ENCODE measurements around the gene RAP1GDS1.
"Not testable (repeated sequence)": the region's sequence is repeated elsewhere in the genome, so short reads cannot be mapped to it uniquely, and the experiment has no call there.

RAP1GDS1 gene

GRCh38 chr4:98448908-98449307, 187.7 kb downstream of the RAP1GDS1 start:
- H3K4me3 Mint-ChIP-seq, result no peak overlapping the region
- no peak for DNase-seq (ENCODE audit: low spot score in 2 of 2)

DNA sequence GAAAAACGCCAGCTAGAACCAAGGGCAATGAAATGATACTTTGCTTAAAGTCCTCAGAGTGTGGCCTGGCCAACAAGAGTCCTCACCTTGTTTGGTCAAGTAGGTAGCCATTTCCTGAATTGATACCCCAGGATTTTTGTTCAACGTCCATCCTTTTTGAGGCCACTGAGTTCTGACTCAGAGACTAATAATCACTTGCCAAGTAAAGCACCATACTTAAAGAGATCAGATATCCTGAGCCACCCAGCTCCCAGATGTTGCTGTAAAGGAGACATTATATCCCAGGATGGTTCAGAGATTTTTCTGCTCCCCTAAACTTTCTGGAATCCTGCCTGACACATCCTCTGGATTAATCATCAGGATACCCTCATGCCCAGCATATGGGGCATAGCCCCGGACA, 190.9 kb downstream of the RAP1GDS1 start:
- Mint-ChIP-seq H3K36me3 (peaks cover 7% of the 10 kb centered on the region), H3K27me3 (no peaks in the 10 kb centered on the region), H3K9me3 (peaks cover 2% of the 10 kb centered on the region), H3K27ac (no peak overlapping the region), H3K4me1 (peaks cover 24% of the 10 kb centered on the region), H3K4me3 (no peak overlapping the region)
- no peak for DNase-seq (ENCODE audit: low spot score in 2 of 2)
- no peak for ATAC-seq (ENCODE audit: low read depth)

More at GRCh38 chr4:98448908-98449307, 187.7 kb downstream of the RAP1GDS1 start:
- Mint-ChIP-seq H3K9me3 (peaks cover 2% of the 10 kb centered on the region), H3K4me1 (peaks cover 34% of the 10 kb centered on the region), H3K36me3 (peaks cover 6% of the 10 kb centered on the region), H3K27ac (no peak overlapping the region), H3K27me3 (no peaks in the 10 kb centered on the region)
- ATAC-seq (ENCODE audit: low read depth), result no peak

DNA sequence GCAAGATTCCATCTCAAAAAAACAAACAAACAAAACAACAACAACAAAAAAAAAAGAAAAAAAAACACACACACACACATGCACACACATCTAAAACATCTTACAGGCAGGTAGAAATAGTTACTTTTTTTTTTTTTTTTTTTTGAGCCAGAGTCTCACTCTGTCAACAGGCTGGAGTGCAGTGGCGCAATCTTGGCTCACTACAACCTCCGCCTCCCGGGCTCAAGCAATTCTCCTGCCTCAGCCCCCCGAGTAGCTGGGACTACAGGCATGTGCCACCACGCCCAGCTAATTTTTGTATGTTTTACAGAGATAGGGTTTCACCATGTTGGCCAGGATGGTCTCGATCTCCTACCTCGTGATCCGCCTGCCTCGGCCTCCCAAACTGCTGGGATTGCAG, 196.2 kb downstream of the RAP1GDS1 start:
- not testable (repeated sequence) for H3K4me3 Mint-ChIP-seq; H3K9me3 Mint-ChIP-seq; H3K4me1 Mint-ChIP-seq; H3K27me3 Mint-ChIP-seq; H3K27ac Mint-ChIP-seq; DNase-seq (ENCODE audit: low spot score in 2 of 2); H3K36me3 Mint-ChIP-seq; ATAC-seq (ENCODE audit: low read depth)

DNA sequence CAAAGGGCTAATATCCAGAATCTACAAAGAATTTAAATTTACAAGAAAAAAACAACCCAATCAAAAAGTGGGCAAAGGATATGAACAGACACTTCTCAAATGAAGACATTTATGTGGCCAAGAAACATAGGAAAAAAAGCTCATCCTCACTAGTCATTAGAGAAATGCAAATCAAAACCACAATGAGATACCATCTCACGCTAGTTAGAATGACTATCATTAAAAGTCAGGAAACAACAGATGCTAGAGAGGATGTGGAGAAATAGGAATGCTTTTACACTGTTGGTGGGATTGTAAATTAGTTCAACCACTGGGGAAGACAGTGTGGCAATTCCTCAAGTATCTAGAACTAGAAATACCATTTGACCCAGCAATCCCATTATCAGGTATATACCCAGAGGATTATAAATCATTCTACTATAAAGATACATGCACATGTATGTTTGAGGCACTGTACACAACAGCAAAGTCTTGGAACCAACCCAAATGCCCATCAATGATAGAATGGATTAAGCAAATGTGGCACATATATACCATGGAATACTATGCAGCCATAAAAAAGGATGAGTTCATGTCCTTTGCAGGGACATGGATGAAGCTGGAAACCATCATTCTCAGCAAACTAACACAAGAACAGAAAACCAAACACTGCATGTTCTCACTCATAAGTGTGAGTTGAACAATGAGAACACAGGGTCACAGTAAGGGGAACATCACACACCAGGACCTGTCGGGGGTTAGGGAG, 200.1 kb downstream of the RAP1GDS1 start:
- not testable (repeated sequence) for H3K9me3 Mint-ChIP-seq; H3K27me3 Mint-ChIP-seq; DNase-seq (ENCODE audit: low spot score in 2 of 2); H3K27ac Mint-ChIP-seq; H3K36me3 Mint-ChIP-seq; H3K4me3 Mint-ChIP-seq; ATAC-seq (ENCODE audit: low read depth); H3K4me1 Mint-ChIP-seq

GRCh38 chr4:98462487-98462886, 201.3 kb downstream of the RAP1GDS1 start:
- Mint-ChIP-seq H3K36me3 (no peaks in the 10 kb centered on the region), H3K27me3 (no peaks in the 10 kb centered on the region), H3K9me3 (no peaks in the 10 kb centered on the region), H3K27ac (no peak overlapping the region), H3K4me1 (peaks cover 2% of the 10 kb centered on the region), H3K4me3 (no peak overlapping the region)
- ATAC-seq (ENCODE audit: low read depth) (no peak), DNase-seq (ENCODE audit: low spot score in 2 of 2) (no peak)

- H3K4me1 Mint-ChIP-seq, result peaks cover 4% of the 10 kb centered on the region
- ATAC-seq (ENCODE audit: low read depth) (no peak), DNase-seq (ENCODE audit: low spot score in 2 of 2) (no peak)
- peaks cover 3% of the 10 kb centered on the region for H3K36me3 Mint-ChIP-seq
- H3K27me3 Mint-ChIP-seq, result no peaks in the 10 kb centered on the region
- H3K27ac Mint-ChIP-seq, result no peak overlapping the region
- no peak overlapping the region for H3K4me3 Mint-ChIP-seq
- no peaks in the 10 kb centered on the region for H3K9me3 Mint-ChIP-seq
Measured at GRCh38 chr4:98466868-98467599, 205.8 kb downstream of the RAP1GDS1 start.

DNA sequence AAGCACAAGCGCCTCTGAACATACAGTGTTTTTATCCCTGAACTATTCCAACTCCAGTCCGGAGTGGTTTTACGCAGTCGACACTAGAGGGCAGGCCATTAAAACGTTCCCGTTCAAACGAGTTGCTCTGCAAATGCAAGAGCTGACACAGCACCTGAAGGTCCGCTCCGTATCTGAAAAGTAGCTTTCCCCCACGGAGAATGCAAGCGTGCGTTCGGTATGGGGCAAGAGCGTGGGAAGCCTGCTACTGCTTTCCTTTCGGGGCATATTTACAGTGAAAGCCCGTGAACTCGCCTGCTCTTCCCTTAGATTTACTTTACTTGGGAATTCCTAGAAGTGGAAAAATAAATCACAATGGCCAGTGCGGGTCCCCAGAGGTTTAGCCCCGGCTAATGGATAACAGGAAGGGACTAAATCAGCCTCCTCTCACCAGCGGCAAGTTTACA, 206.5 kb downstream of the RAP1GDS1 start:
- no peaks in the 10 kb centered on the region for H3K9me3 Mint-ChIP-seq
- ATAC-seq (ENCODE audit: low read depth) (peak; percentile 96), DNase-seq (ENCODE audit: low spot score in 2 of 2) (peak; percentile 46 to 59)
- no peaks in the 10 kb centered on the region for H3K27me3 Mint-ChIP-seq
- H3K27ac Mint-ChIP-seq, result no peak overlapping the region
- H3K4me1 Mint-ChIP-seq, result peaks cover 4% of the 10 kb centered on the region
- H3K36me3 Mint-ChIP-seq, result peaks cover 6% of the 10 kb centered on the region
- peak overlapping the region; percentile 79 for H3K4me3 Mint-ChIP-seq

- DNase-seq (ENCODE audit: low spot score in 2 of 2) (no peak), ATAC-seq (ENCODE audit: low read depth) (no peak)
- Mint-ChIP-seq H3K4me1 (peaks cover 4% of the 10 kb centered on the region), H3K4me3 (no peak overlapping the region), H3K36me3 (peaks cover 8% of the 10 kb centered on the region), H3K27me3 (no peaks in the 10 kb centered on the region), H3K27ac (no peak overlapping the region), H3K9me3 (no peaks in the 10 kb centered on the region)
Measured at GRCh38 chr4:98468709-98469108, 207.5 kb downstream of the RAP1GDS1 start.

DNA sequence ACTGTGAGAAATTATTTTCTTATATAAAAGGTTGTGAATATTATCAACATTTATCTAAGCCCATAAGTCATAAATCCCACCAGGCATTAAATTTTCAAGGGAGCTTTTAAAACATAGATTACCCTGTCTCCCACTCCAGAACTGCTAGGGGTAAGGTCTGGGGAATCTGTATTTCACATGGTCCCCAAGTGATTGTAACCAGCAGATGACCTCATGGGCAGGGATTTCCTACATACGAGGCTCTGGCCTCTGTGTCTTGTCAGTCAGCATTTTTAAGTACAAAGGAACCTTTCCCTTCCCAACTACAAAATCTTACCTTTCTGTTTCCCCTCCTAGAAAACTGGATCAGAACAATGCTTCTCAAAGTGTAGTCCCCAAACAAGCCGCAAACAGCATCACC, 208.6 kb downstream of the RAP1GDS1 start:
- Mint-ChIP-seq H3K9me3 (no peaks in the 10 kb centered on the region), H3K27ac (no peak overlapping the region), H3K27me3 (no peaks in the 10 kb centered on the region), H3K4me3 (no peak overlapping the region), H3K36me3 (peaks cover 8% of the 10 kb centered on the region), H3K4me1 (peaks cover 4% of the 10 kb centered on the region)
- ATAC-seq (ENCODE audit: low read depth) (no peak), DNase-seq (ENCODE audit: low spot score in 2 of 2) (no peak)

- peaks cover 4% of the 10 kb centered on the region for H3K4me1 Mint-ChIP-seq
Measured at GRCh38 chr4:98470366-98470765, 209.2 kb downstream of the RAP1GDS1 start.

DNA sequence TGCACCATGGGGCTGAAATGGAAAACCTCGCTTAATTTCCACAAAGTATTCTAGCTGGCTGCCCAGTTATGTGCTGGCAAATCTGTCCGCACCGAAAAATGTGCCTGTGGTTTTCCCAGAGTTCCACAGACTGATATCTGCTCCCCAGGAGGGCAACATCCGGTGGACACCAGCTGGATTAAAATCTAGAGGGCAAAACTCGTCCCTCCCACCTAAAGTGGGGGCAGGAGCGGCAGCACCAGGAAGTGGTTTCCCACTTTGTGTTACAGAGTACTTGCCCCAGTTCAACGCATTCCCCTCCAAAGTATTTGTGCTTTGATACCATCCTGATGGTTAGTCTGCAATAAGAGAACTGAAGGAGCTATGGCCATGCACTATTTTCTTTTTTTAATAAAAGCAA, 209.6 kb downstream of the RAP1GDS1 start:
- no peak for DNase-seq (ENCODE audit: low spot score in 2 of 2)
- no peak overlapping the region for H3K27ac Mint-ChIP-seq
- H3K27me3 Mint-ChIP-seq, result no peaks in the 10 kb centered on the region
- no peak overlapping the region for H3K4me3 Mint-ChIP-seq
- no peak for ATAC-seq (ENCODE audit: low read depth)
- H3K36me3 Mint-ChIP-seq, result peaks cover 8% of the 10 kb centered on the region
- no peaks in the 10 kb centered on the region for H3K9me3 Mint-ChIP-seq
- H3K4me1 Mint-ChIP-seq, result peaks cover 4% of the 10 kb centered on the region

More at GRCh38 chr4:98470366-98470765, 209.2 kb downstream of the RAP1GDS1 start:
- Mint-ChIP-seq H3K36me3 (peaks cover 8% of the 10 kb centered on the region), H3K4me3 (no peak overlapping the region), H3K27me3 (no peaks in the 10 kb centered on the region), H3K9me3 (no peaks in the 10 kb centered on the region), H3K27ac (no peak overlapping the region)
- ATAC-seq (ENCODE audit: low read depth) (no peak), DNase-seq (ENCODE audit: low spot score in 2 of 2) (no peak)

GRCh38 chr4:98473046-98473445, 211.9 kb downstream of the RAP1GDS1 start:
- no peak overlapping the region for H3K4me3 Mint-ChIP-seq
- ATAC-seq (ENCODE audit: low read depth) (no peak), DNase-seq (ENCODE audit: low spot score in 2 of 2) (no peak)
- no peaks in the 10 kb centered on the region for H3K4me1 Mint-ChIP-seq
- H3K9me3 Mint-ChIP-seq, result no peaks in the 10 kb centered on the region
- H3K27me3 Mint-ChIP-seq, result no peaks in the 10 kb centered on the region
- peaks cover 9% of the 10 kb centered on the region for H3K36me3 Mint-ChIP-seq
- H3K27ac Mint-ChIP-seq, result no peak overlapping the region

DNA sequence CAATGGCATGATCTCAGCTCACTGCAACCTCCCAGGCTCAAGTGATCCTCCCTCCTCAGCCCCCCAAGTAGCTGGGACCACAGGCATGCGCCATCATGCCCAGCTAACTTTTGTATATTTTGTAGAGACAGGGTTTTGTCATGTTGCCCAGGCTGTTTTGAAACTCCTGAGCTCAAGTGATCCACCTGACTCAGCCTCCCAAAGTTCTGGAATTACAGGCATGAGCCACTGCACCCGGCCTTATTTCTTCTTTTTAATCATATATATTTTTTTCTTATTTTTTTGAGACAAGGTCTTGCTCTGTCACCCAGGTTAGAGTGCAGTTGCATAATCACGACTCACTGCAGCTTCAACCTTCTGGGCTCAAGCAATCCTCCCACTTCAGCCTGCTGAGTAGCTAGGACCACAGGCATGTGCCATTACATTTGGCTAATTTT, 213.2 kb downstream of the RAP1GDS1 start:
- no peak for DNase-seq (ENCODE audit: low spot score in 2 of 2)
- H3K4me3 Mint-ChIP-seq, result no peak overlapping the region
- H3K27me3 Mint-ChIP-seq, result no peaks in the 10 kb centered on the region
- no peak overlapping the region for H3K27ac Mint-ChIP-seq
- no peaks in the 10 kb centered on the region for H3K9me3 Mint-ChIP-seq
- H3K4me1 Mint-ChIP-seq, result no peaks in the 10 kb centered on the region
- peaks cover 14% of the 10 kb centered on the region for H3K36me3 Mint-ChIP-seq
- ATAC-seq (ENCODE audit: low read depth), result no peak

DNA sequence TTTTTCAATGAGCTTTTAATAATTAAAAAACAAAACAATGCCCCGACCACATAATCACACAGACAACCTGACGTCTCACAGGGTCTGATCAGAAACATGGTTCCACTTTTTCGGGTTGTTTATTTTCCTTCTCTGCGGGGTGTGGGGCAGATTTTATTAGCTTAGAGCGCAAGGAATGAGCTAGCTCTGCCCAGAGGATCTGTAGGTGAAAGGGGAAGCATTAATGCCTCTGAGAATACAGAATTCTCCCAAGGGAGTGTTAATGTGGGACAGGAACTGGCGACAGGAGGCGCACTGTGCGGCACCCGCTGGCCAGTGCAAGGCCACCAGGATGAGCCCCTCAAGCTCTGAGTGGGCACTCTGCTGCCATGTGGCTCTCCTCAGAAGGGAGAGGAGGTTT, 215.7 kb downstream of the RAP1GDS1 start:
- Mint-ChIP-seq H3K4me1 (no peaks in the 10 kb centered on the region), H3K27ac (no peak overlapping the region), H3K9me3 (no peaks in the 10 kb centered on the region), H3K4me3 (no peak overlapping the region), H3K27me3 (no peaks in the 10 kb centered on the region), H3K36me3 (peaks cover 12% of the 10 kb centered on the region)
- ATAC-seq (ENCODE audit: low read depth) (no peak), DNase-seq (ENCODE audit: low spot score in 2 of 2) (no peak)
